ENCODE data around the gene ADORA1.

DNA sequence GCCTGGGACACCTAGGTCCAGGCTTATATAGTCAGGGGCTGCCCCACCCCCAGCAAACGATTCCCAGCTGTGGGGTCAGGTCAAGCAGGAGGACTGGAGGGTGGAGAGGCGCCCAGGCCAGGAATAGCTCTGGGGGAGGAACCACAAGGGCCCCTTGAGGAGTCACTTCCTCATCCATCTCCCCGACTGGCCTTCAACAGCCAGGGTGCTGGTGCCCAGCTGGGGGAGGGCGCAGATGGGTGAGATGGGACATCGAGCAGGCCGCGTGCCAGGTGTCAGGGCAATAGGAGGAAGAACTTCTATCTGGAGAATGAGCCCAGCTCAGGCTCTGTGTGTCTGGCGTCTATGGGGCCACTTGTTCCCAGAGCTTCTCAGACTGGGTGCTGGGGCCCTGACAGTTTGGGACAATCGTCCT is 48.3 kb downstream of the ADORA1 start:
- TF ChIP-seq EZH2phosphoT487 (IDR thresholded peaks at IDR 0.05; ENCODE audit: borderline replicate concordance, low read depth, low read length), result no peak
- TF ChIP-seq, protein P1, sequence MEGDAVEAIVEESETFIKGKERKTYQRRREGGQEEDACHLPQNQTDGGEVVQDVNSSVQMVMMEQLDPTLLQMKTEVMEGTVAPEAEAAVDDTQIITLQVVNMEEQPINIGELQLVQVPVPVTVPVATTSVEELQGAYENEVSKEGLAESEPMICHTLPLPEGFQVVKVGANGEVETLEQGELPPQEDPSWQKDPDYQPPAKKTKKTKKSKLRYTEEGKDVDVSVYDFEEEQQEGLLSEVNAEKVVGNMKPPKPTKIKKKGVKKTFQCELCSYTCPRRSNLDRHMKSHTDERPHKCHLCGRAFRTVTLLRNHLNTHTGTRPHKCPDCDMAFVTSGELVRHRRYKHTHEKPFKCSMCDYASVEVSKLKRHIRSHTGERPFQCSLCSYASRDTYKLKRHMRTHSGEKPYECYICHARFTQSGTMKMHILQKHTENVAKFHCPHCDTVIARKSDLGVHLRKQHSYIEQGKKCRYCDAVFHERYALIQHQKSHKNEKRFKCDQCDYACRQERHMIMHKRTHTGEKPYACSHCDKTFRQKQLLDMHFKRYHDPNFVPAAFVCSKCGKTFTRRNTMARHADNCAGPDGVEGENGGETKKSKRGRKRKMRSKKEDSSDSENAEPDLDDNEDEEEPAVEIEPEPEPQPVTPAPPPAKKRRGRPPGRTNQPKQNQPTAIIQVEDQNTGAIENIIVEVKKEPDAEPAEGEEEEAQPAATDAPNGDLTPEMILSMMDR (conservative IDR thresholded peaks at IDR 0.05; ENCODE audit: low read length), result no peak
